OCI-LY1 (cell line): ENCODE data around the gene CBL.

Experiments used
- EZH2 ChIP-seq: fragments of 200-600 bp; sonication (generic), shearing (Covaris generic); IDR thresholded peaks from 2 replicates; pipeline ENCODE4 v1.8.0; 2017; ENCODE audit warnings: borderline replicate concordance, mixed run types, mild to moderate bottlenecking, antibody characterized with exemption, low read length, moderate library complexity, mixed read lengths
- TF ChIP-seq, protein P1 (sequence below): fragments of 200-600 bp; sonication (generic), shearing (Covaris generic); IDR thresholded peaks from 2 replicates; pipeline ENCODE4 v1.5.1; 2017; ENCODE audit warnings: mild to moderate bottlenecking, antibody characterized with exemption, low read length, moderate library complexity, mixed read lengths

- TF ChIP-seq, protein P1, sequence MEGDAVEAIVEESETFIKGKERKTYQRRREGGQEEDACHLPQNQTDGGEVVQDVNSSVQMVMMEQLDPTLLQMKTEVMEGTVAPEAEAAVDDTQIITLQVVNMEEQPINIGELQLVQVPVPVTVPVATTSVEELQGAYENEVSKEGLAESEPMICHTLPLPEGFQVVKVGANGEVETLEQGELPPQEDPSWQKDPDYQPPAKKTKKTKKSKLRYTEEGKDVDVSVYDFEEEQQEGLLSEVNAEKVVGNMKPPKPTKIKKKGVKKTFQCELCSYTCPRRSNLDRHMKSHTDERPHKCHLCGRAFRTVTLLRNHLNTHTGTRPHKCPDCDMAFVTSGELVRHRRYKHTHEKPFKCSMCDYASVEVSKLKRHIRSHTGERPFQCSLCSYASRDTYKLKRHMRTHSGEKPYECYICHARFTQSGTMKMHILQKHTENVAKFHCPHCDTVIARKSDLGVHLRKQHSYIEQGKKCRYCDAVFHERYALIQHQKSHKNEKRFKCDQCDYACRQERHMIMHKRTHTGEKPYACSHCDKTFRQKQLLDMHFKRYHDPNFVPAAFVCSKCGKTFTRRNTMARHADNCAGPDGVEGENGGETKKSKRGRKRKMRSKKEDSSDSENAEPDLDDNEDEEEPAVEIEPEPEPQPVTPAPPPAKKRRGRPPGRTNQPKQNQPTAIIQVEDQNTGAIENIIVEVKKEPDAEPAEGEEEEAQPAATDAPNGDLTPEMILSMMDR, result no peak
- no peak for TF ChIP-seq EZH2
Measured at GRCh38 chr11:119188887-119189286, 17.3 kb upstream of the CBL start.
